B cell (primary cell): ENCODE data around the gene SHQ1. TPM values are rescaled to one million over a fixed set of nuclear protein-coding genes. Genes with fewer than 3 reads are reported as not detected.

ENCODE experiments used
- ATAC-seq: fragments of 200-7000 bp; cut with Tn5 transposase; one replicate; pipeline ENCODE4 v1.10.0; 2021; ENCODE audit warnings: low read depth, mild to moderate bottlenecking, moderate number of reproducible peaks, moderate library complexity
- CTCF ChIA-PET: fragments of 350-600 bp; sonication (Branson Sonifier 250); formaldehyde crosslinking; loops from one replicate; lab custom pipeline; 2021; ENCODE audit warnings: antibody characterized with exemption, inconsistent platforms; lab: Charles Lee
- POLR2A ChIA-PET: fragments of 350-600 bp; sonication (Branson Sonifier 250); formaldehyde crosslinking; loops from one replicate; lab custom pipeline; 2021; ENCODE audit warnings: antibody characterized with exemption; lab: Charles Lee
- DNase-seq: peaks from one replicate; pipeline ENCODE4 v3.0.0; 2013
- H2AFZ ChIP-seq: 2 replicates; pipeline ENCODE4 v1.6.1; 2012; ENCODE audit warnings: mild to moderate bottlenecking, low read depth, low read length; ENCODE audit not compliant: insufficient read depth, poor library complexity, severe bottlenecking
- H3K27ac ChIP-seq, 2 donors: 1 replicate in 1 of 2; 2 replicates in 1 of 2; pipeline ENCODE4 v1.5.1; 2012 to 2013; ENCODE audit warnings: low read length in 2 of 2, mild to moderate bottlenecking in 2 of 2, moderate library complexity in 1 of 2
- H3K27me3 ChIP-seq, 4 experiments: fragments of 200-600 bp in 1 of 4; sonication (generic) in 1 of 4; replicated peaks in 1 of 4; 1 replicate in 2 of 4; 2 replicates in 2 of 4; pipeline versions ENCODE4 v1.6.1 to v1.7.0; 2013 to 2016; ENCODE audit warnings: low read length in 3 of 4, mild to moderate bottlenecking in 2 of 4, mixed read lengths in 1 of 4, moderate library complexity in 1 of 4; ENCODE audit not compliant: insufficient read depth in 4 of 4, control insufficient read depth in 3 of 4; ENCODE audit errors: control extremely low read depth in 1 of 4
- H3K36me3 ChIP-seq, 2 experiments: replicated peaks in 1 of 2; 1 replicate in 1 of 2; 2 replicates in 1 of 2; pipeline versions ENCODE4 v1.6.1 to v1.7.1; 2013; ENCODE audit warnings: low read length in 1 of 2; ENCODE audit not compliant: insufficient read depth in 2 of 2, control insufficient read depth in 1 of 2; ENCODE audit errors: control extremely low read depth in 1 of 2, extremely low read depth in 1 of 2
- H3K4me1 ChIP-seq, 2 donors: fragments of 200-600 bp in 1 of 2; sonication (generic) in 1 of 2; 1 replicate in 1 of 2; 2 replicates in 1 of 2; pipeline versions ENCODE4 v1.5.1 to v1.6.1; 2013 to 2017; ENCODE audit warnings: low read length in 2 of 2; ENCODE audit not compliant: control insufficient read depth in 2 of 2, insufficient read depth in 2 of 2
- H3K4me2 ChIP-seq: replicated peaks from 2 replicates; pipeline ENCODE3; 2012; ENCODE audit warnings: mild to moderate bottlenecking, low read depth, low read length; ENCODE audit not compliant: poor library complexity, severe bottlenecking
- H3K4me3 ChIP-seq, 5 experiments: fragments of 200-600 bp in 1 of 5; sonication (generic) in 1 of 5; 1 replicate in 3 of 5; 2 replicates in 2 of 5; pipeline versions ENCODE4 v1.5.1 to v1.7.0; 2011 to 2016; ENCODE audit warnings: low read length in 4 of 5, mild to moderate bottlenecking in 4 of 5, low read depth in 2 of 5, control low read depth in 1 of 5, moderate library complexity in 1 of 5; ENCODE audit not compliant: insufficient read depth in 1 of 5; ENCODE audit errors: control extremely low read depth in 1 of 5, extremely low read depth in 1 of 5
- H3K79me2 ChIP-seq: fragments of 200-600 bp; sonication (generic); one replicate; pipeline ENCODE4 v1.6.0; 2016; ENCODE audit warnings: low read length; ENCODE audit not compliant: control insufficient read depth, insufficient read depth
- H3K9ac ChIP-seq: fragments of 200-600 bp; sonication (generic); 2 replicates; pipeline ENCODE4 v1.6.1; 2017; ENCODE audit warnings: mild to moderate bottlenecking, low read length, moderate library complexity
- H3K9me3 ChIP-seq, 3 donors: one replicate each; pipeline versions ENCODE4 v1.6.1 to v1.7.1; 2013; ENCODE audit warnings: low read length in 2 of 3; ENCODE audit not compliant: control insufficient read depth in 2 of 3, insufficient read depth in 1 of 3; ENCODE audit errors: control extremely low read depth in 1 of 3
- H4K20me1 ChIP-seq: 2 replicates; pipeline ENCODE4 v1.6.0; 2012; ENCODE audit warnings: mild to moderate bottlenecking, low read length; ENCODE audit not compliant: insufficient read depth, control insufficient read depth, poor library complexity, severe bottlenecking
- H3K27ac Mint-ChIP-seq: one replicate; pipeline ENCODE4 v1.8.0; 2021; ENCODE audit warnings: mixed read lengths
- H3K27me3 Mint-ChIP-seq: one replicate; pipeline ENCODE4 v1.8.0; 2021; ENCODE audit warnings: mixed read lengths
- H3K4me1 Mint-ChIP-seq: one replicate; pipeline ENCODE4 v1.8.0; 2021; ENCODE audit warnings: mixed read lengths
- H3K4me3 Mint-ChIP-seq: one replicate; pipeline ENCODE4 v1.8.0; 2021; ENCODE audit warnings: mixed read lengths
- H3K9me3 Mint-ChIP-seq: one replicate; pipeline ENCODE4 v1.8.0; 2022; ENCODE audit warnings: mixed read lengths; ENCODE audit not compliant: insufficient read depth
- CTCF ChIP-seq: fragments of 200-600 bp; IDR thresholded peaks from one replicate; pipeline ENCODE4 v1.8.0; 2022; ENCODE audit warnings: antibody characterized with exemption, mild to moderate bottlenecking
- EZH2 ChIP-seq: IDR thresholded peaks from 2 replicates; pipeline ENCODE4 v1.6.1; 2012; ENCODE audit warnings: borderline replicate concordance, low read depth, mild to moderate bottlenecking, moderate library complexity, low read length; ENCODE audit not compliant: insufficient read depth, poor library complexity, severe bottlenecking
- WGBS: methylation state at CpG from one replicate; pipeline ENCODE4 v1.1.5; 2013; ENCODE audit warnings: missing lambda C conversion rate; ENCODE audit not compliant: insufficient coverage; 5-methylcytosine and 5-hydroxymethylcytosine counted together
- intact Hi-C: fragments of 100-400 bp; cut with micrococcal nuclease; formaldehyde crosslinking; loops from one replicate; pipeline ENCODE4 v1.10.0; 2022
- polyA plus RNA-seq: library from polyadenylated mRNA; depleted of rRNA; stranded (reverse); fragments of >200 nt; gene quantifications from 2 replicates; pipeline ENCODE4 v1.2.3, GENCODE V29; 2012
- total RNA-seq, 2 donors: library from RNA; stranded (reverse); fragments of 120-200 nt in 1 of 2; gene quantifications; 1 replicate in 1 of 2; 2 replicates in 1 of 2; pipeline versions ENCODE4 v1.2.3 to v1.2.4, GENCODE V29; 2013 to 2022

The SHQ1 gene
- total and polyA plus RNA-seq, 2 donors (not counting 1 experiment from before 2014, with no cell fraction given) = 3.6 to 32.0 TPM

- TF ChIP-seq EZH2 = no peak
- no peak for TF ChIP-seq CTCF
- ATAC-seq = no peak
- ChIA-PET CTCF (interaction anchor here (1.5 kb wide), 1 partner anchor 22 kb away, joined by 4 read pairs; no protein-coding TSS in a partner anchor), POLR2A (no interaction called here)
- no peak overlapping the region for H3K9ac ChIP-seq
- no peaks in the 10 kb centered on the region for H3K9me3 ChIP-seq
- H3K36me3 ChIP-seq = peaks cover 4 to 23% of the 10 kb centered on the region in 2 experiments
- peaks cover 17 to 20% of the 10 kb centered on the region in 2 donors for H3K4me1 ChIP-seq
- no peaks in the 10 kb centered on the region for H3K27me3 Mint-ChIP-seq
- H3K9me3 Mint-ChIP-seq = no peaks in the 10 kb centered on the region
- intact Hi-C loops = no loop called here
- no peak overlapping the region for H3K4me2 ChIP-seq
- H2AFZ ChIP-seq = no peak overlapping the region
- no peak for DNase-seq
- no peak overlapping the region for H3K4me3 Mint-ChIP-seq
- no peak overlapping the region for H3K27ac Mint-ChIP-seq
- peaks cover 34% of the 10 kb centered on the region for H3K4me1 Mint-ChIP-seq
- peaks cover 19% of the 10 kb centered on the region for H3K79me2 ChIP-seq
- no peak overlapping the region for H3K27ac ChIP-seq
- no peaks in the 10 kb centered on the region for H4K20me1 ChIP-seq
- H3K4me3 ChIP-seq = no peak overlapping the region
- H3K27me3 ChIP-seq = no peaks in the 10 kb centered on the region
- WGBS = no CpG with 5 or more reads among the region's 1 CpG
These were observed 3.7 kb downstream of the SHQ1 start for GRCh38 chr3:72844436-72844993.

GRCh38 chr3:72839057-72839456 is 9.2 kb downstream of the SHQ1 start:
- Histone ChIP-seq H3K36me3 (peaks cover 7 to 63% of the 10 kb centered on the region in 2 experiments), H3K4me2 (no peak overlapping the region), H3K9me3 (no peaks in the 10 kb centered on the region), H3K79me2 (peaks cover 2% of the 10 kb centered on the region), H4K20me1 (no peaks in the 10 kb centered on the region), H3K4me1 (no peaks in the 10 kb centered on the region), H3K9ac (no peak overlapping the region), H3K27me3 (no peaks in the 10 kb centered on the region), H2AFZ (no peak overlapping the region), H3K27ac (no peak overlapping the region), H3K4me3 (no peak overlapping the region)
- WGBS = 100% methylated on average over 1 of the region's 3 CpGs
- intact Hi-C loops = no loop called here
- no peaks in the 10 kb centered on the region for H3K27me3 Mint-ChIP-seq
- H3K9me3 Mint-ChIP-seq = no peaks in the 10 kb centered on the region
- H3K4me3 Mint-ChIP-seq = no peak overlapping the region
- no peak for TF ChIP-seq CTCF
- TF ChIP-seq EZH2 = no peak
- ATAC-seq (no peak), DNase-seq (no peak)
- no peaks in the 10 kb centered on the region for H3K4me1 Mint-ChIP-seq
- CTCF ChIA-PET = no interaction called here
- POLR2A ChIA-PET = no interaction called here
- no peak overlapping the region for H3K27ac Mint-ChIP-seq
